ENCODE results near the gene NFATC2.

DNA sequence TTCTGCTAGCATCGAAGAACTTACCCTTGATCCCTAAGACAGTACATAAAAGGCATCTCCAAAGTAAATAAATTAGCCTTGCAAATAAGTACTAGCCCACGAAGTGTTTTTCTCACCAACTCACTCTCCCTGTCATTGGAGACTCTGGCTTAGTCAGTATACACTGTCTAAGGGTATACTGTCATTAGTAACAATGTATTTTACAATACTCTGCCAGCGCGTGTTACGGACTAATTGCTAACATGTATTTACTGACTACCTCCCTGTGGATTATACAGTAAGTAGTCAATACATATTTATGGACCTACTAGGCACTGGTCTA lies 72.1 kb downstream of the NFATC2 start:
- TF ChIP-seq YY1 (IDR thresholded peaks at IDR 0.05; ENCODE audit: insufficient read depth, insufficient read length) = no peak
- TF ChIP-seq ZNF274 (IDR thresholded peaks at IDR 0.05; ENCODE audit: low read depth, low read length) = no peak
- no peak for TF ChIP-seq SUZ12 (IDR thresholded peaks at IDR 0.05; ENCODE audit: extremely low read depth, insufficient read depth, insufficient read length)

Data from NT2/D1 (cell line).